GM23338 (cell line): ENCODE data around the gene STAT6. TPM values are rescaled to one million over a fixed set of nuclear protein-coding genes. Genes with fewer than 3 reads are reported as not detected.
A peak's percentile ranks its signal among the peaks of the same experiment; 100 is the strongest.

ENCODE experiments used
- ATAC-seq: fragments of 200-7000 bp; cut with Tn5 transposase; 3 replicates; pipeline ENCODE4 v1.9.1; 2020
- DNase-seq: peaks from one replicate; pipeline ENCODE4 v3.0.0-alpha.2; 2015; ENCODE audit warnings: low spot score
- H2AFZ ChIP-seq: fragments of 200-600 bp; sonication (generic); 2 replicates; pipeline ENCODE4 v1.8.0; 2016; ENCODE audit warnings: antibody characterized with exemption, mild to moderate bottlenecking, moderate library complexity
- H3F3A ChIP-seq: fragments of 200-600 bp; sonication (generic); replicated peaks from 2 replicates; pipeline ENCODE4 v1.8.0; 2017; ENCODE audit warnings: antibody characterized with exemption, mixed run types, low read depth
- H3K27ac ChIP-seq: fragments of 200-600 bp; sonication (generic); 2 replicates; pipeline ENCODE4 v1.6.1; 2016; ENCODE audit warnings: low read depth
- H3K27me3 ChIP-seq: fragments of 200-600 bp; sonication (generic); 2 replicates; pipeline ENCODE4 v1.8.0; 2016; ENCODE audit warnings: mild to moderate bottlenecking, mixed run types, moderate library complexity; ENCODE audit not compliant: insufficient read depth
- H3K36me3 ChIP-seq: fragments of 200-600 bp; sonication (generic); 2 replicates; pipeline ENCODE4 v1.8.0; 2016; ENCODE audit warnings: mild to moderate bottlenecking; ENCODE audit not compliant: insufficient read depth
- H3K4me1 ChIP-seq: fragments of 200-600 bp; sonication (generic); 2 replicates; pipeline ENCODE4 v1.8.0; 2016; ENCODE audit warnings: mild to moderate bottlenecking, moderate library complexity; ENCODE audit not compliant: insufficient read depth
- H3K4me2 ChIP-seq: fragments of 200-600 bp; sonication (generic); 2 replicates; pipeline ENCODE4 v1.7.1; 2017; ENCODE audit warnings: mixed run types
- H3K4me3 ChIP-seq: fragments of 200-600 bp; sonication (generic); 2 replicates; pipeline ENCODE4 v1.6.1; 2016; ENCODE audit warnings: mixed run types
- H3K79me2 ChIP-seq: fragments of 200-600 bp; sonication (generic); replicated peaks from 2 replicates; pipeline ENCODE4 v1.8.0; 2017; ENCODE audit warnings: mild to moderate bottlenecking; ENCODE audit not compliant: insufficient read depth
- H3K9me2 ChIP-seq: fragments of 200-600 bp; sonication (generic); 2 replicates; pipeline ENCODE4 v1.8.0; 2017; ENCODE audit not compliant: insufficient read depth
- H4K20me1 ChIP-seq: fragments of 200-600 bp; sonication (generic); replicated peaks from 2 replicates; pipeline ENCODE4 v1.8.0; 2017; ENCODE audit warnings: mild to moderate bottlenecking; ENCODE audit not compliant: insufficient read depth
- H3K27ac Mint-ChIP-seq: 2 replicates; pipeline ENCODE4 v1.8.0; 2020; ENCODE audit warnings: inconsistent platforms, mild to moderate bottlenecking, moderate library complexity, mixed read lengths
- H3K27me3 Mint-ChIP-seq: 3 replicates; pipeline ENCODE4 v1.8.0; 2022; ENCODE audit warnings: low read depth, mild to moderate bottlenecking, moderate library complexity, mixed read lengths, inconsistent platforms; ENCODE audit not compliant: insufficient read depth, poor library complexity
- H3K36me3 Mint-ChIP-seq: 3 replicates; pipeline ENCODE4 v1.8.0; 2021; ENCODE audit warnings: low read depth, mild to moderate bottlenecking, inconsistent platforms, moderate library complexity, mixed read lengths
- H3K4me1 Mint-ChIP-seq: 3 replicates; pipeline ENCODE4 v1.8.0; 2020; ENCODE audit warnings: mild to moderate bottlenecking, inconsistent platforms, mixed read lengths
- H3K4me3 Mint-ChIP-seq: 3 replicates; pipeline ENCODE4 v1.8.0; 2021; ENCODE audit warnings: moderate library complexity, mild to moderate bottlenecking, inconsistent platforms, mixed read lengths
- H3K9me3 Mint-ChIP-seq: 3 replicates; pipeline ENCODE4 v1.8.0; 2020; ENCODE audit warnings: moderate library complexity, mild to moderate bottlenecking, inconsistent platforms, mixed read lengths
- CREB1 ChIP-seq: fragments of 250-450 bp; sonication (Bioruptor Pico); IDR thresholded peaks from 2 replicates; pipeline ENCODE4 v1.5.0; 2020; ENCODE audit warnings: low read depth, mild to moderate bottlenecking, moderate library complexity
- EZH2 ChIP-seq: fragments of 200-600 bp; sonication (generic); IDR thresholded peaks from one replicate; pipeline ENCODE4 v1.8.0; 2017; ENCODE audit warnings: antibody characterized with exemption, mild to moderate bottlenecking, low read depth; ENCODE audit not compliant: unreplicated experiment
- JUNB ChIP-seq: IDR thresholded peaks from one replicate; pipeline ENCODE4 v1.6.1; 2016; ENCODE audit warnings: antibody characterized with exemption; ENCODE audit not compliant: unreplicated experiment
- NANOG ChIP-seq: IDR thresholded peaks from 2 replicates; pipeline ENCODE4 v1.6.1; 2016; ENCODE audit warnings: antibody characterized with exemption, borderline replicate concordance
- POLR2AphosphoS5 ChIP-seq: IDR thresholded peaks from 2 replicates; pipeline ENCODE4 v1.6.1; 2016; ENCODE audit warnings: antibody characterized with exemption, low read depth
- ZNF114 ChIP-seq: fragments of 250-450 bp; sonication (Bioruptor Pico); IDR thresholded peaks from 2 replicates; pipeline ENCODE4 v1.5.0; 2020; ENCODE audit warnings: mild to moderate bottlenecking, moderate library complexity
- polyA plus RNA-seq: library from polyadenylated mRNA; unstranded; fragments of >200 nt; fragmentation: Nextera tagmentation; extraction: Ambion mirVana; gene quantifications from 2 replicates; pipeline ENCODE4 v1.2.1, GENCODE V29; 2016
- total RNA-seq: library from RNA; depleted of rRNA; stranded (reverse); fragments of >200 nt; shearing (Covaris generic); gene quantifications from 2 replicates; pipeline ENCODE4 v1.2.3, GENCODE V29; 2014
- TF ChIP-seq, protein P1 (sequence below), 2 experiments: fragments of 200-600 bp in 1 of 2; sonication (generic) in 1 of 2; conservative IDR thresholded peaks; 2 replicates each; pipeline versions ENCODE4 v1.5.1 to v1.6.1; 2016 to 2017; ENCODE audit warnings: antibody characterized with exemption in 2 of 2, low read depth in 2 of 2, mild to moderate bottlenecking in 2 of 2, moderate library complexity in 1 of 2
- TF ChIP-seq, protein P2 (sequence below): IDR thresholded peaks from 2 replicates; pipeline ENCODE4 v1.6.1; 2016; ENCODE audit warnings: antibody characterized with exemption
- TF ChIP-seq, protein P3 (sequence below): IDR thresholded peaks from one replicate; pipeline ENCODE4 v1.6.1; 2018; ENCODE audit warnings: antibody characterized with exemption; ENCODE audit not compliant: unreplicated experiment
- TF ChIP-seq, protein P4 (sequence below): fragments of 250-450 bp; sonication (Bioruptor Pico); IDR thresholded peaks from 2 replicates; pipeline ENCODE4 v1.5.0; 2020; ENCODE audit warnings: mild to moderate bottlenecking, moderate library complexity

Gene STAT6
- total and polyA plus RNA-seq, 2 experiments from 2014 or later = 14.3 to 28.1 TPM

DNA sequence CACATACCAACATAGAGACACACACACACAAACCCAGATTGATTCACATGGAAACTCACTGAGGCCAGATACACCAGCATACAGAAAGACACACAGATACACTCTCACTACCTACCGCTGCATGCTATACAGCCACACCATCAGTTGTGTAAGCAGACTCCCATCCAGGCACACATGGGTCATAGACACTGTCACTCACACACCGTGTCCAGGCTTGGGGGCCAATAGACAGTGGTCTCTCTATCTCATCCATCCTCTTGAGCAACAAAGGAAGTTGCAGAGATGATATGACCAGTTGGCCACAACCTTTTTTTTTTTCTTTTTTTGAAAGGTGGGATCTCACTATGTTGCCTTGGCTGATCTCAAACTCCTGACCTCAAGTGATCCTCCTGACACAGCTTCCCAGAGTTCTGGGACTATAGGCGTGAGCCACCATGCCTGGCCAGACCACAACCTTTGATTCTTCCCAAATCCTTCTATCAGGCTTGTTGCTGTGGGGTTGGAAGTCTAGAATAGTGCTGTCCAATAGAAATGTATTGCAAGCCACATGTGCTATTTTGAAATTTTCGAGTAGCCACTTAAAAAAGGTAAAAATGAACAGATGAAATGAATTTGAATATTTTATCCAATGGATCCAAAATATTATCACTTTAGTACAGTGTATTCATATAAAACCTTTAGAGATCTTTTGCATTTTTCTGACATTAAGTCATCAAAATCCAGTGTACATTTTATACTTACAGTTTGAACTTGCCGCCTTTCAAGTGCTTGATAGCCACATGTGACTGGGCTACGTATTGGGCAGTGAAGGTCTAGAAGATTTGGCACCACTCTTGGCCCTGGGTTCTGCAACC, 28.9 kb upstream of the STAT6 start (continued):
- TF ChIP-seq, protein P1, sequence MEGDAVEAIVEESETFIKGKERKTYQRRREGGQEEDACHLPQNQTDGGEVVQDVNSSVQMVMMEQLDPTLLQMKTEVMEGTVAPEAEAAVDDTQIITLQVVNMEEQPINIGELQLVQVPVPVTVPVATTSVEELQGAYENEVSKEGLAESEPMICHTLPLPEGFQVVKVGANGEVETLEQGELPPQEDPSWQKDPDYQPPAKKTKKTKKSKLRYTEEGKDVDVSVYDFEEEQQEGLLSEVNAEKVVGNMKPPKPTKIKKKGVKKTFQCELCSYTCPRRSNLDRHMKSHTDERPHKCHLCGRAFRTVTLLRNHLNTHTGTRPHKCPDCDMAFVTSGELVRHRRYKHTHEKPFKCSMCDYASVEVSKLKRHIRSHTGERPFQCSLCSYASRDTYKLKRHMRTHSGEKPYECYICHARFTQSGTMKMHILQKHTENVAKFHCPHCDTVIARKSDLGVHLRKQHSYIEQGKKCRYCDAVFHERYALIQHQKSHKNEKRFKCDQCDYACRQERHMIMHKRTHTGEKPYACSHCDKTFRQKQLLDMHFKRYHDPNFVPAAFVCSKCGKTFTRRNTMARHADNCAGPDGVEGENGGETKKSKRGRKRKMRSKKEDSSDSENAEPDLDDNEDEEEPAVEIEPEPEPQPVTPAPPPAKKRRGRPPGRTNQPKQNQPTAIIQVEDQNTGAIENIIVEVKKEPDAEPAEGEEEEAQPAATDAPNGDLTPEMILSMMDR (conservative IDR thresholded peaks at IDR 0.05; ENCODE audit: low read depth in 2 of 2) = no peak
- TF ChIP-seq, protein P2, sequence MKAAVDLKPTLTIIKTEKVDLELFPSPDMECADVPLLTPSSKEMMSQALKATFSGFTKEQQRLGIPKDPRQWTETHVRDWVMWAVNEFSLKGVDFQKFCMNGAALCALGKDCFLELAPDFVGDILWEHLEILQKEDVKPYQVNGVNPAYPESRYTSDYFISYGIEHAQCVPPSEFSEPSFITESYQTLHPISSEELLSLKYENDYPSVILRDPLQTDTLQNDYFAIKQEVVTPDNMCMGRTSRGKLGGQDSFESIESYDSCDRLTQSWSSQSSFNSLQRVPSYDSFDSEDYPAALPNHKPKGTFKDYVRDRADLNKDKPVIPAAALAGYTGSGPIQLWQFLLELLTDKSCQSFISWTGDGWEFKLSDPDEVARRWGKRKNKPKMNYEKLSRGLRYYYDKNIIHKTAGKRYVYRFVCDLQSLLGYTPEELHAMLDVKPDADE = no peak
- TF ChIP-seq, protein P3, sequence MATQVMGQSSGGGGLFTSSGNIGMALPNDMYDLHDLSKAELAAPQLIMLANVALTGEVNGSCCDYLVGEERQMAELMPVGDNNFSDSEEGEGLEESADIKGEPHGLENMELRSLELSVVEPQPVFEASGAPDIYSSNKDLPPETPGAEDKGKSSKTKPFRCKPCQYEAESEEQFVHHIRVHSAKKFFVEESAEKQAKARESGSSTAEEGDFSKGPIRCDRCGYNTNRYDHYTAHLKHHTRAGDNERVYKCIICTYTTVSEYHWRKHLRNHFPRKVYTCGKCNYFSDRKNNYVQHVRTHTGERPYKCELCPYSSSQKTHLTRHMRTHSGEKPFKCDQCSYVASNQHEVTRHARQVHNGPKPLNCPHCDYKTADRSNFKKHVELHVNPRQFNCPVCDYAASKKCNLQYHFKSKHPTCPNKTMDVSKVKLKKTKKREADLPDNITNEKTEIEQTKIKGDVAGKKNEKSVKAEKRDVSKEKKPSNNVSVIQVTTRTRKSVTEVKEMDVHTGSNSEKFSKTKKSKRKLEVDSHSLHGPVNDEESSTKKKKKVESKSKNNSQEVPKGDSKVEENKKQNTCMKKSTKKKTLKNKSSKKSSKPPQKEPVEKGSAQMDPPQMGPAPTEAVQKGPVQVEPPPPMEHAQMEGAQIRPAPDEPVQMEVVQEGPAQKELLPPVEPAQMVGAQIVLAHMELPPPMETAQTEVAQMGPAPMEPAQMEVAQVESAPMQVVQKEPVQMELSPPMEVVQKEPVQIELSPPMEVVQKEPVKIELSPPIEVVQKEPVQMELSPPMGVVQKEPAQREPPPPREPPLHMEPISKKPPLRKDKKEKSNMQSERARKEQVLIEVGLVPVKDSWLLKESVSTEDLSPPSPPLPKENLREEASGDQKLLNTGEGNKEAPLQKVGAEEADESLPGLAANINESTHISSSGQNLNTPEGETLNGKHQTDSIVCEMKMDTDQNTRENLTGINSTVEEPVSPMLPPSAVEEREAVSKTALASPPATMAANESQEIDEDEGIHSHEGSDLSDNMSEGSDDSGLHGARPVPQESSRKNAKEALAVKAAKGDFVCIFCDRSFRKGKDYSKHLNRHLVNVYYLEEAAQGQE = no peak
- TF ChIP-seq JUNB (no peak), NANOG (no peak)

DNA sequence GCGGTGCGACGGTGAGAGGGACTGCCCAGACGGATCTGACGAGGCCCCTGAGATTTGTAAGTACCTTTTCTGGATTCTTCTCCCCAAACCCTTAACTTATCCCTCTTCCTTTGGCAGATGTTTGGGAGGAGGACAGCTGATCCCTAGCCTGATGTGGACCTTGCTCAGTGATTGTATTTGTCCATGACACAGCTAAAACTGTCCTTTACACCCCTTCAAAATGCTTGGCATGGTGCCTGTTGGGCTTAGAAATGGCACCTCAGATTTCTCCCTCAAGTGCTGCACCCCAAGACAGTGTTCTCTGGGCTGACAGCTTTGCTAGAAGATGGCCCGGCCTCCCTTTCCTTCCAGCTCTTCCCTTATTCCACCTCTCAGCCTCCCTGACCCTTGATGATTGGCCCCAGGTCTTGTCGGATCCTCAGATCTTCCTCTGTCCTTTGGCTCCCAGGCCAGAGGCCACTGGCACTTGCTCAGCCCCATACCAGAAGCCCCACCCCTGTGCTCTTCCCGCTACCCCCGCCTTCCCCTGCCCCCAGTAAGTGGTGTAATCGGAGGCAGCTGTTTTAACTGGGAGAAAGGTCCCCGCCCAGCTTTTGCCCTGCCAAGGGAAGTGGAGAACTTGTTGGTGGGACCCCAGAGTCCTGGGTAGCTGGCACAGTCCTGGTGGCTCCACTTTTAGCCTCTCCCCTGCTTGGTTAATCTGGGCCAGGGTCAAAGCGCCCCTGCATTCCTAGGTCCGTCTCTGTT, 27.5 kb upstream of the STAT6 start:
- Mint-ChIP-seq H3K9me3 (no peaks in the 10 kb centered on the region), H3K4me1 (peaks cover 41% of the 10 kb centered on the region), H3K4me3 (no peak overlapping the region; the same call in 2 of the 3 replicates), H3K27me3 (peaks cover 13% of the 10 kb centered on the region), H3K27ac (peak overlapping the region; percentile 20), H3K36me3 (peaks cover 63% of the 10 kb centered on the region)
- Histone ChIP-seq H4K20me1 (peaks cover 25% of the 10 kb centered on the region), H3K4me2 (no peak overlapping the region), H3K4me3 (no peak overlapping the region), H3K4me1 (peaks cover 19% of the 10 kb centered on the region), H3K9me2 (no peaks in the 10 kb centered on the region), H3K27me3 (no peaks in the 10 kb centered on the region), H3K36me3 (peaks cover 11% of the 10 kb centered on the region), H2AFZ (no peak overlapping the region), H3K27ac (no peak overlapping the region), H3K79me2 (peaks cover 60% of the 10 kb centered on the region), H3F3A (0 out of 2 replicates have a peak, but pooled peaks cover 12% of the 10 kb centered on the region)
- no peak for ATAC-seq
- DNase-seq = no peak
- TF ChIP-seq CREB1 (CRISPR knock-in tag) (no peak), EZH2 (no peak), JUNB (no peak), POLR2AphosphoS5 (no peak), ZNF114 (CRISPR knock-in tag) (no peak)
- TF ChIP-seq, protein P4, sequence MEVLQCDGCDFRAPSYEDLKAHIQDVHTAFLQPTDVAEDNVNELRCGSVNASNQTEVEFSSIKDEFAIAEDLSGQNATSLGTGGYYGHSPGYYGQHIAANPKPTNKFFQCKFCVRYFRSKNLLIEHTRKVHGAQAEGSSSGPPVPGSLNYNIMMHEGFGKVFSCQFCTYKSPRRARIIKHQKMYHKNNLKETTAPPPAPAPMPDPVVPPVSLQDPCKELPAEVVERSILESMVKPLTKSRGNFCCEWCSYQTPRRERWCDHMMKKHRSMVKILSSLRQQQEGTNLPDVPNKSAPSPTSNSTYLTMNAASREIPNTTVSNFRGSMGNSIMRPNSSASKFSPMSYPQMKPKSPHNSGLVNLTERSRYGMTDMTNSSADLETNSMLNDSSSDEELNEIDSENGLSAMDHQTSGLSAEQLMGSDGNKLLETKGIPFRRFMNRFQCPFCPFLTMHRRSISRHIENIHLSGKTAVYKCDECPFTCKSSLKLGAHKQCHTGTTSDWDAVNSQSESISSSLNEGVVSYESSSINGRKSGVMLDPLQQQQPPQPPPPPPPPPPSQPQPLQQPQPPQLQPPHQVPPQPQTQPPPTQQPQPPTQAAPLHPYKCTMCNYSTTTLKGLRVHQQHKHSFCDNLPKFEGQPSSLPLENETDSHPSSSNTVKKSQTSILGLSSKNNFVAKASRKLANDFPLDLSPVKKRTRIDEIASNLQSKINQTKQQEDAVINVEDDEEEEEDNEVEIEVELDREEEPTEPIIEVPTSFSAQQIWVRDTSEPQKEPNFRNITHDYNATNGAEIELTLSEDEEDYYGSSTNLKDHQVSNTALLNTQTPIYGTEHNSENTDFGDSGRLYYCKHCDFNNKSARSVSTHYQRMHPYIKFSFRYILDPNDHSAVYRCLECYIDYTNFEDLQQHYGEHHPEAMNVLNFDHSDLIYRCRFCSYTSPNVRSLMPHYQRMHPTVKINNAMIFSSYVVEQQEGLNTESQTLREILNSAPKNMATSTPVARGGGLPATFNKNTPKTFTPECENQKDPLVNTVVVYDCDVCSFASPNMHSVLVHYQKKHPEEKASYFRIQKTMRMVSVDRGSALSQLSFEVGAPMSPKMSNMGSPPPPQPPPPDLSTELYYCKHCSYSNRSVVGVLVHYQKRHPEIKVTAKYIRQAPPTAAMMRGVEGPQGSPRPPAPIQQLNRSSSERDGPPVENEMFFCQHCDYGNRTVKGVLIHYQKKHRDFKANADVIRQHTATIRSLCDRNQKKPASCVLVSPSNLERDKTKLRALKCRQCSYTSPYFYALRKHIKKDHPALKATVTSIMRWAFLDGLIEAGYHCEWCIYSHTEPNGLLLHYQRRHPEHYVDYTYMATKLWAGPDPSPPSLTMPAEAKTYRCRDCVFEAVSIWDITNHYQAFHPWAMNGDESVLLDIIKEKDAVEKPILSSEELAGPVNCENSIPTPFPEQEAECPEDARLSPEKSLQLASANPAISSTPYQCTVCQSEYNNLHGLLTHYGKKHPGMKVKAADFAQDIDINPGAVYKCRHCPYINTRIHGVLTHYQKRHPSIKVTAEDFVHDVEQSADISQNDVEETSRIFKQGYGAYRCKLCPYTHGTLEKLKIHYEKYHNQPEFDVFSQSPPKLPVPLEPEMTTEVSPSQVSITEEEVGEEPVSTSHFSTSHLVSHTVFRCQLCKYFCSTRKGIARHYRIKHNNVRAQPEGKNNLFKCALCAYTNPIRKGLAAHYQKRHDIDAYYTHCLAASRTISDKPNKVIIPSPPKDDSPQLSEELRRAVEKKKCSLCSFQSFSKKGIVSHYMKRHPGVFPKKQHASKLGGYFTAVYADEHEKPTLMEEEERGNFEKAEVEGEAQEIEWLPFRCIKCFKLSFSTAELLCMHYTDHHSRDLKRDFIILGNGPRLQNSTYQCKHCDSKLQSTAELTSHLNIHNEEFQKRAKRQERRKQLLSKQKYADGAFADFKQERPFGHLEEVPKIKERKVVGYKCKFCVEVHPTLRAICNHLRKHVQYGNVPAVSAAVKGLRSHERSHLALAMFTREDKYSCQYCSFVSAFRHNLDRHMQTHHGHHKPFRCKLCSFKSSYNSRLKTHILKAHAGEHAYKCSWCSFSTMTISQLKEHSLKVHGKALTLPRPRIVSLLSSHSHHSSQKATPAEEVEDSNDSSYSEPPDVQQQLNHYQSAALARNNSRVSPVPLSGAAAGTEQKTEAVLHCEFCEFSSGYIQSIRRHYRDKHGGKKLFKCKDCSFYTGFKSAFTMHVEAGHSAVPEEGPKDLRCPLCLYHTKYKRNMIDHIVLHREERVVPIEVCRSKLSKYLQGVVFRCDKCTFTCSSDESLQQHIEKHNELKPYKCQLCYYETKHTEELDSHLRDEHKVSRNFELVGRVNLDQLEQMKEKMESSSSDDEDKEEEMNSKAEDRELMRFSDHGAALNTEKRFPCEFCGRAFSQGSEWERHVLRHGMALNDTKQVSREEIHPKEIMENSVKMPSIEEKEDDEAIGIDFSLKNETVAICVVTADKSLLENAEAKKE (CRISPR knock-in tag) = no peak
